Keratinocyte (primary cell): ENCODE results near the gene ZNF778.

ENCODE experiments used
- CTCF ChIP-seq, 3 experiments: IDR thresholded peaks in 1 of 3; conservative IDR thresholded peaks in 1 of 3; optimal IDR thresholded peaks in 1 of 3; 2 replicates in 2 of 3; 3 replicates in 1 of 3; pipeline versions ENCODE3 to v1.5.1; 2011; ENCODE audit warnings: low read length in 3 of 3, mild to moderate bottlenecking in 3 of 3, moderate library complexity in 2 of 3, control low read depth in 1 of 3, inconsistent platforms in 1 of 3; ENCODE audit not compliant: insufficient read depth in 2 of 3; ENCODE audit errors: extremely low read depth in 1 of 3
- EZH2 ChIP-seq: IDR thresholded peaks from one replicate; pipeline ENCODE4 v1.6.1; 2012; ENCODE audit warnings: inconsistent platforms, mild to moderate bottlenecking, low read length, moderate library complexity

GRCh38 chr16:89169778-89170177 lies 47.7 kb upstream of the ZNF778 start:
- TF ChIP-seq CTCF (optimal IDR thresholded peaks at IDR 0.05 in 1 of 3, IDR thresholded peaks at IDR 0.05 in 1 of 3, conservative IDR thresholded peaks at IDR 0.05 in 1 of 3; ENCODE audit: extremely low read depth in 1 of 3, insufficient read depth in 2 of 3, low read length in 3 of 3) (no peak), EZH2 (no peak)
